ENCODE measurements around the gene HOXC11. TPM values are rescaled to one million over a fixed set of nuclear protein-coding genes. Genes with fewer than 3 reads are reported as not detected.

The HOXC11 gene
- total and polyA plus RNA-seq, 2 experiments from 2014 or later, result not detected

GRCh38 chr12:53980104-53980801, 7.3 kb downstream of the HOXC11 start:
- H4K20me1 ChIP-seq (replicated peaks; ENCODE audit: insufficient read depth), result peaks cover 31% of the 10 kb centered on the region
- Mint-ChIP-seq H3K36me3 (ENCODE audit: low read depth) (no peaks in the 10 kb centered on the region; the same call in 2 of the 3 replicates), H3K4me3 (no peak overlapping the region), H3K9me3 (no peaks in the 10 kb centered on the region; the same call in 1 of the 3 replicates), H3K27ac (no peak overlapping the region), H3K4me1 (peaks cover 28% of the 10 kb centered on the region), H3K27me3 (ENCODE audit: insufficient read depth, low read depth, poor library complexity) (peaks cover 100% of the 10 kb centered on the region)
- H2AFZ ChIP-seq, result no peak overlapping the region
- H3K36me3 ChIP-seq (ENCODE audit: insufficient read depth), result no peaks in the 10 kb centered on the region
- peaks cover 55% of the 10 kb centered on the region for H3K4me1 ChIP-seq (ENCODE audit: insufficient read depth)
- DNase-seq (ENCODE audit: low spot score) (no peak), ATAC-seq (no peak)
- H3K4me3 ChIP-seq, result no peak overlapping the region
- H3K4me2 ChIP-seq, result no peak overlapping the region
- H3K9me2 ChIP-seq (ENCODE audit: insufficient read depth), result no peaks in the 10 kb centered on the region
- H3K27me3 ChIP-seq (ENCODE audit: insufficient read depth), result peaks cover 98% of the 10 kb centered on the region
- no peak overlapping the region for H3K27ac ChIP-seq (ENCODE audit: low read depth)
- no peaks in the 10 kb centered on the region for H3K79me2 ChIP-seq (replicated peaks; ENCODE audit: insufficient read depth)
- H3F3A ChIP-seq (replicated peaks; ENCODE audit: low read depth), result peaks cover 44% of the 10 kb centered on the region
- TF ChIP-seq EZH2 (IDR thresholded peaks at IDR 0.05; ENCODE audit: low read depth, unreplicated experiment), result peak; percentile 95
- TF ChIP-seq ZNF114 (CRISPR knock-in tag; IDR thresholded peaks at IDR 0.05), result no peak

- Mint-ChIP-seq H3K4me3 (no peak overlapping the region), H3K27me3 (ENCODE audit: insufficient read depth, low read depth, poor library complexity) (peaks cover 100% of the 10 kb centered on the region), H3K9me3 (no peaks in the 10 kb centered on the region; the same call in 1 of the 3 replicates), H3K36me3 (ENCODE audit: low read depth) (no peaks in the 10 kb centered on the region; the same call in 2 of the 3 replicates), H3K4me1 (peaks cover 26% of the 10 kb centered on the region), H3K27ac (no peak overlapping the region)
- no peak for ATAC-seq
- H3K36me3 ChIP-seq (ENCODE audit: insufficient read depth), result no peaks in the 10 kb centered on the region
- no peak overlapping the region for H3K4me2 ChIP-seq
- H2AFZ ChIP-seq, result no peak overlapping the region
- peaks cover 31% of the 10 kb centered on the region for H4K20me1 ChIP-seq (replicated peaks; ENCODE audit: insufficient read depth)
- H3K4me3 ChIP-seq, result no peak overlapping the region
- no peak overlapping the region for H3K27ac ChIP-seq (ENCODE audit: low read depth)
- no peaks in the 10 kb centered on the region for H3K9me2 ChIP-seq (ENCODE audit: insufficient read depth)
- H3K27me3 ChIP-seq (ENCODE audit: insufficient read depth), result peaks cover 98% of the 10 kb centered on the region
- no peaks in the 10 kb centered on the region for H3K79me2 ChIP-seq (replicated peaks; ENCODE audit: insufficient read depth)
- DNase-seq (ENCODE audit: low spot score), result no peak
- H3K4me1 ChIP-seq (ENCODE audit: insufficient read depth), result peaks cover 60% of the 10 kb centered on the region
- peaks cover 46% of the 10 kb centered on the region for H3F3A ChIP-seq (replicated peaks; ENCODE audit: low read depth)
- TF ChIP-seq POLR2AphosphoS5 (IDR thresholded peaks at IDR 0.05; ENCODE audit: low read depth) (no peak), NANOG (IDR thresholded peaks at IDR 0.05; ENCODE audit: borderline replicate concordance) (no peak), STAT1 (IDR thresholded peaks at IDR 0.05; ENCODE audit: unreplicated experiment) (no peak), CTCF (conservative IDR thresholded peaks at IDR 0.05; ENCODE audit: low read depth in 2 of 2) (no peak), ETS1 (IDR thresholded peaks at IDR 0.05) (no peak), REST (IDR thresholded peaks at IDR 0.05; ENCODE audit: unreplicated experiment) (no peak), JUNB (IDR thresholded peaks at IDR 0.05; ENCODE audit: unreplicated experiment) (no peak), EZH2phosphoT487 (IDR thresholded peaks at IDR 0.05; ENCODE audit: unreplicated experiment) (peak; percentile 58), EZH2 (IDR thresholded peaks at IDR 0.05; ENCODE audit: low read depth, unreplicated experiment) (peak; percentile 47), CREB1 (CRISPR knock-in tag; IDR thresholded peaks at IDR 0.05; ENCODE audit: low read depth) (no peak)
Measured at GRCh38 chr12:53980802-53981496, 8.0 kb downstream of the HOXC11 start.

All from GM23338 (cell line).